GM12873 (cell line): ENCODE results near the gene ADAD2.

ENCODE experiments used
- CTCF ChIP-seq: IDR thresholded peaks from 2 replicates; pipeline ENCODE4 v1.5.1; 2012; ENCODE audit warnings: low read depth, mild to moderate bottlenecking, moderate library complexity, low read length, control low read depth; ENCODE audit not compliant: insufficient read depth; ENCODE audit errors: missing control alignments

Gene ADAD2

GRCh38 chr16:84186685-84187437, 4.1 kb upstream of the ADAD2 start, which contains the start of gene TAF1C:
TAF1C (minus strand) TSS chr16:84187057; CDS start chr16:84184988, 2,069 bp downstream.
- TF ChIP-seq CTCF: peak; percentile 92

GRCh38 chr16:84191466-84191865, 509 bp downstream of the ADAD2 start:
- TF ChIP-seq CTCF: no peak

- no peak for TF ChIP-seq CTCF
Observed at GRCh38 chr16:84193480-84193879, 2.5 kb downstream of the ADAD2 start.

- TF ChIP-seq CTCF: no peak
Observed at GRCh38 chr16:84194018-84194417, 3.1 kb downstream of the ADAD2 start.

GRCh38 chr16:84194470-84195200, 3.7 kb downstream of the ADAD2 start:
- no peak for TF ChIP-seq CTCF

GRCh38 chr16:84195201-84196093, 4.5 kb downstream of the ADAD2 start:
- TF ChIP-seq CTCF: no peak
